ENCODE results near the gene AUTS2.

Gene AUTS2

DNA sequence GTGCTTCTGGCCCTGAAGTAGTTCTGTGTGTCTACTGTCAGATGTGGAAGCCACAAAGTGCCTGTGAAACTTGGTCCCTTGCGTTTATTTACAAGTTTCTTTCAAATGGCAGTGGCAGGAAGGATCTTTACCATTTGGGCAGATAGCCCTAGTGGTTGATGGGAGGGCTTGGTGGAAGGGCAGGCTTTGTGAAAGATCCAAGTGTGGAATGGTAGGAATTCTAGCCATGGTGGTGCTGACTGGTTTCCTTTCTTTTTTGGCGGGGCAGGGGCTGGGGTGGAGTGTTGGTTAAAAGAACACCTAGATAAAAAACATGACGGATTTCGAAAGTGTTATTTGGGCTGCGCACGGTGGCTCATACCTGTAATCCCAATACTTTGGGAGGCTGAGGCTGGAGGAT lies 27.0 kb downstream of the AUTS2 start:
- Histone ChIP-seq H3K4me3 (replicated peaks; ENCODE audit: insufficient read depth, low read length) (no peak overlapping the region), H3K27me3 (ENCODE audit: insufficient read depth, poor library complexity, severe bottlenecking) (no peaks in the 10 kb centered on the region), H3K27ac (replicated peaks) (no peak overlapping the region)
- TF ChIP-seq POLR2AphosphoS5 (IDR thresholded peaks at IDR 0.05; ENCODE audit: low read depth) = no peak
- no peak for TF ChIP-seq GABPA (IDR thresholded peaks at IDR 0.05; ENCODE audit: low read depth)
- TF ChIP-seq CTCF (IDR thresholded peaks at IDR 0.05; ENCODE audit: insufficient read depth, low read length) = no peak
- no peak for TF ChIP-seq SPI1 (IDR thresholded peaks at IDR 0.05; ENCODE audit: borderline replicate concordance, low read depth)
- DNase-seq (ENCODE audit: low read depth in 1 of 2, low spot score in 1 of 2) = no peak

DNA sequence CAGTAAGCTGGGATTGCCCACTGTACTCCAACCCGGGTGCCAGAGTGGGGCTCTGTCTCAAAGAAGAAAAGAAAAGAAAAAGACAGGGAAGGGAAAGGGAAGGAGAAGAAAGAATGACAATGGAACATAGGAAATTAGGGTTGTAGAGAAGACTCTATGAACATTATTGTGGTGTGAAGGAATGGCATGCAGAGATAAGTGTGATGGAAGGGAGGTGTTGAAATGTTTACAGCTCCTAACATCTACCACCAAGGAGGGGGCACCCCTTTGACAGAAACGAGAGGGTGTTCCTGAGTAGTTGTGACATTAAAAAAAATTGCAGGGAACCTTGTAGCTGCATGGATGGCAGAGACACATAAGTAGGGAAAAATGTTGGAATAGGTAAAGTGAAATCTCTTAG lies 27.5 kb downstream of the AUTS2 start:
- Histone ChIP-seq H3K27ac (replicated peaks) (no peak overlapping the region), H3K27me3 (ENCODE audit: insufficient read depth, poor library complexity, severe bottlenecking) (no peaks in the 10 kb centered on the region), H3K4me3 (replicated peaks; ENCODE audit: insufficient read depth, low read length) (no peak overlapping the region)
- TF ChIP-seq CTCF (IDR thresholded peaks at IDR 0.05; ENCODE audit: insufficient read depth, low read length) (no peak), POLR2AphosphoS5 (IDR thresholded peaks at IDR 0.05; ENCODE audit: low read depth) (no peak), GABPA (IDR thresholded peaks at IDR 0.05; ENCODE audit: low read depth) (no peak), SPI1 (IDR thresholded peaks at IDR 0.05; ENCODE audit: borderline replicate concordance, low read depth) (no peak)
- TF ChIP-seq, protein P1, sequence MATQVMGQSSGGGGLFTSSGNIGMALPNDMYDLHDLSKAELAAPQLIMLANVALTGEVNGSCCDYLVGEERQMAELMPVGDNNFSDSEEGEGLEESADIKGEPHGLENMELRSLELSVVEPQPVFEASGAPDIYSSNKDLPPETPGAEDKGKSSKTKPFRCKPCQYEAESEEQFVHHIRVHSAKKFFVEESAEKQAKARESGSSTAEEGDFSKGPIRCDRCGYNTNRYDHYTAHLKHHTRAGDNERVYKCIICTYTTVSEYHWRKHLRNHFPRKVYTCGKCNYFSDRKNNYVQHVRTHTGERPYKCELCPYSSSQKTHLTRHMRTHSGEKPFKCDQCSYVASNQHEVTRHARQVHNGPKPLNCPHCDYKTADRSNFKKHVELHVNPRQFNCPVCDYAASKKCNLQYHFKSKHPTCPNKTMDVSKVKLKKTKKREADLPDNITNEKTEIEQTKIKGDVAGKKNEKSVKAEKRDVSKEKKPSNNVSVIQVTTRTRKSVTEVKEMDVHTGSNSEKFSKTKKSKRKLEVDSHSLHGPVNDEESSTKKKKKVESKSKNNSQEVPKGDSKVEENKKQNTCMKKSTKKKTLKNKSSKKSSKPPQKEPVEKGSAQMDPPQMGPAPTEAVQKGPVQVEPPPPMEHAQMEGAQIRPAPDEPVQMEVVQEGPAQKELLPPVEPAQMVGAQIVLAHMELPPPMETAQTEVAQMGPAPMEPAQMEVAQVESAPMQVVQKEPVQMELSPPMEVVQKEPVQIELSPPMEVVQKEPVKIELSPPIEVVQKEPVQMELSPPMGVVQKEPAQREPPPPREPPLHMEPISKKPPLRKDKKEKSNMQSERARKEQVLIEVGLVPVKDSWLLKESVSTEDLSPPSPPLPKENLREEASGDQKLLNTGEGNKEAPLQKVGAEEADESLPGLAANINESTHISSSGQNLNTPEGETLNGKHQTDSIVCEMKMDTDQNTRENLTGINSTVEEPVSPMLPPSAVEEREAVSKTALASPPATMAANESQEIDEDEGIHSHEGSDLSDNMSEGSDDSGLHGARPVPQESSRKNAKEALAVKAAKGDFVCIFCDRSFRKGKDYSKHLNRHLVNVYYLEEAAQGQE (IDR thresholded peaks at IDR 0.05; ENCODE audit: insufficient replicate concordance, low read depth) = no peak
- no peak for DNase-seq (ENCODE audit: low read depth in 1 of 2, low spot score in 1 of 2)

DNA sequence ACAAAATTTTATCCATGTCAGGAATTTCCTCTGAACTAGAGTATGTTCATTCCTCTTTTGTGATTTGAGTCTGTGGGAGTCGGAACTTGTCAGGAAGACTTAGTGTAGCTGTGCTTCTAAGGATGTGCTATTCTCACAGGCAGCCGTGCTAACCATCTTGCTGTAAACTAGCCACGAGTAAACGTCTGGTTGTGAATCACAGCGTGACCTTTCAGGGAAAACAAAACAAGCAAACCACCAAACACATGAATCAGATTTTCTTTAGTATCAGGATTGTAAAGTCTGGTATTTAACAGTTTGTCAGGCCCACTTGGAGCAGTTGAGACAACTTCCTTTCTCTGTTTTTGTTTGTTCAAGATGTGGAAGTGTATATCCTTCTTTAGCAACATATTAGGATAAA lies 32.0 kb downstream of the AUTS2 start:
- H3K27me3 ChIP-seq (ENCODE audit: insufficient read depth, poor library complexity, severe bottlenecking) = no peaks in the 10 kb centered on the region

More for the DNA sequence above, 32.0 kb downstream of the AUTS2 start:
- DNase-seq (ENCODE audit: low read depth in 1 of 2, low spot score in 1 of 2) = no peak
- TF ChIP-seq POLR2AphosphoS5 (IDR thresholded peaks at IDR 0.05; ENCODE audit: low read depth) (no peak), CTCF (IDR thresholded peaks at IDR 0.05; ENCODE audit: insufficient read depth, low read length) (no peak), GABPA (IDR thresholded peaks at IDR 0.05; ENCODE audit: low read depth) (no peak), SPI1 (IDR thresholded peaks at IDR 0.05; ENCODE audit: borderline replicate concordance, low read depth) (no peak)
- TF ChIP-seq, protein P1 (IDR thresholded peaks at IDR 0.05; ENCODE audit: insufficient replicate concordance, low read depth) = no peak
- Histone ChIP-seq H3K4me3 (replicated peaks; ENCODE audit: insufficient read depth, low read length) (no peak overlapping the region), H3K27ac (replicated peaks) (no peak overlapping the region)

All from HL-60 (cell line).